GM21423 (cell line): ENCODE measurements around the gene TUFM.
"Not testable (repeated sequence)": the region's sequence is repeated elsewhere in the genome, so short reads cannot be mapped to it uniquely, and the experiment has no call there.

Experiments used
- ATAC-seq: cut with Tn5 transposase; IDR thresholded peaks from one replicate; pipeline ENCODE4 v1.9.1; 2021; ENCODE audit warnings: mild to moderate bottlenecking, moderate library complexity; ENCODE audit not compliant: unreplicated experiment

TUFM gene

GRCh38 chr16:28846080-28846932 is at the start of gene TUFM:
Gene TUFM, minus strand, starts transcription at chr16:28846348. Its CDS starts 79 bp downstream, at chr16:28846269.
- peak; percentile 90 for ATAC-seq

DNA sequence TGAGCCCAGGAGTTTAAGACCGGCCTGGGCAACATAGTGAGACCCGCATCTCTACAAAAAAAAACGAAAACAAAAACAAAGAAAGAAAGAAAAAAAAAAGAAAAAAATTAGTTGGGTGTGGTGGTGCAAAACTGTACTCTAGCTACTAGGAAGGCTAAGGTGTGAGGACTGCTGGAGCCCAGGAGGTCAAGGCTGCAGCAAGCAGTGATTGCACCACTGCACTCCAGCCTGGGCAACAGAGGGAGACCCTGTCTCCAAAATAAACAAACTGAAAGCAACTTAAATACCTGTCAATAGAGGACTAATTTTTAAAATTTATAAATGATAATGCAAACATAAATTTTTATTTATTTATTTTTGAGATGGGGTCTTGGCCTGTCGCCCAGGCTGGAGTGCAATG is 49.5 kb upstream of the TUFM start:
- no peak for ATAC-seq

DNA sequence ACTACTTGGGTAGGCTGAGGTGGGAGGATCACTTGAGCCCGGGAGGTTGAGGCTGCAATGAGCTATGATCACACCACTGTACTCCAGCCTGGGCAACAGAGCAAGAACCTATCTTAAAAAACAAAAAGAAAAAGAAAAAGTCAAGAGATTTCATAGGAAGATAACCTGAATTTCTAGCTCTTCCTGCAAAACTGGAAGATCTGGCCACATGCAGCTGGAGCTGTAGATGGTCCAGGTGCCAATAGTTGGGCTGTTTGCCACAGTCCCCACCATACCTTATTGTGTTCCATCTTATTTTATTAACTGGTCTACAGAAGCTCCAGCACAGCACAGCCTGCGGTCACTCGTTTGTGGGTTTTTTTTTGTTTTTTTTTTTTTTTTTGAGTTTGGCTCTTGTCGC is 47.1 kb upstream of the TUFM start:
- no peak for ATAC-seq

DNA sequence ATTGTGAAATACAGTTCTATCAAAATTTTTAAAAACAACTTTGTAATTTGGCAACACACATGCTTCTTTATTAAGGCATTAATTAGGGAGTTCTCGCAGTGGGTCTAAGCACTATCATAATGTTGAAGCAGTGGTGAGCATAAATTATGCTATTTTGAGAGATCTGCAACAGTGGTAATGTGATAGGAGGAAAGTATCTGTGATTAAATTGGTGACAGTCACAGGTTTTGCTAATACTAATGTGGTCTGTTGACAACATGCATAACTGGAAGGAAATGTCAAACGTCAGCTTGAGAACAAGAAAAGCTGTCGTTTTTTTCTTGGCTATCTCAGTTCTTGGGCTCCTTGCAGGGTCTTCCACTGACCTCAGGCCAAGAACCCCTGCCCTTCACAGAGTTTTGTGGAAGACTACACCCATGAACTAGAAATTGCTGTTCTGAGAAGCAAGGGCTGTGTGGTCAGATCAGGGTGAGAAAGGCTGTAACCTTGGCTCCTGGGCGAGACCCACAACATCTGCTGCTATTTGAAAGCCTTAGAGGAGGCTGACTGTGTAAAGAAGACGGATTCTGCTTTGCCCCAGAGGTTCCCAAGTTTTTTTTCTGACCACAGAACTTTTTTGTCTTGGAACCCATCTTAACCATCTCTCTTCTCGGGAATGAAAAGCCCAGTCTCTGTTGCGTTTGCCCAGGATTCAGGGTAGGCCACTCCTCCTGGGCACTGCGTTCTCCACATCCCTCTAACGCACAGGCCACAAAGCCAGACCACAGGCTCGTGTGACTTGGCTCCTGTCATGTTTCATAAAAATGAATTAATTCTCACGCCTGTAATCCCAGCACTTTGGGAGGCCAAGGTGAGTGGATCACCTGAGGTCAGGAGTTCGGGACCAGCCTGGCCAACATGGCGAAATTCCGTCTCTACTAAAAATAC is 46.1 kb upstream of the TUFM start:
- ATAC-seq, result no peak

DNA sequence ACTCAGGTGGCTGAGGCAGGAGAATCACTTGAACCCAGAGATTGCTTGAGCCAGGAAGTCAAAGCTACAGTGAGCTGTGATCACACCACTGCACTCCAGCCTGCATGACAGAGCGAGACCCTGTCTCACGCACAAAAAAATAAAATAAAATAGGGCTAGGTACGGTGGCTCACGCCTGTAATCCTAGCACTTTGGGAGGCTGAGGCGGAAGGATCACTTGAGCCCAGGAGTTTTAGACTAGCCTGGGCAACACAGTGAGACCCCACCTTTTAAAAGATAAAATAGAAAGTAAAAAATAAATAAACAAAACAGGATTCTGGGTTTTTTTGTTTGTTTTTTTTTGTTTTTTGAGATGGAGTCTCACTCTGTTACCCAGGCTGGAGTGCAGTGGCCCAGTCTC is 44.2 kb upstream of the TUFM start:
- not testable (repeated sequence) for ATAC-seq

- no peak for ATAC-seq
These were observed 40.8 kb upstream of the TUFM start for GRCh38 chr16:28886945-28887344.

DNA sequence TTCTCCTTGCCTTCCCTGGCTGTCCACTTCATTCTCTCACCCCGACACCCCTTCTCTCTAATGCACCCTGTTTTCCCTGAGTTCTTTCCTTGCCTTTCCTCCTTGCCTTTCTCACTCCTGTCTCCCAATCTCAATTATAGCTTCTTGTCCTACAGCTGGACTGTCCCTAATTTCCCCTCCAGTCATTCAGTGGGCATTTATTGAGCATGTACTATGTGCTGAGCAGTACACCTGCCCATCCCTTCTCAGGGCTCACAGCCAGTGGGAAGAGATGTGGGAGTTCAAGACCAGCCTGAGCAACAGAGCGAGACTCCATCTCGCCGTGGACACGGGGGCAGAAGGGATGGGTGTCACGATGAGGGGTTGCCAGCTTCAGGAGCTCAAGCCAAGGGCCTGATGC is 37.9 kb upstream of the TUFM start:
- no peak for ATAC-seq

GRCh38 chr16:28883221-28883996 is 37.3 kb upstream of the TUFM start:
- no peak for ATAC-seq

DNA sequence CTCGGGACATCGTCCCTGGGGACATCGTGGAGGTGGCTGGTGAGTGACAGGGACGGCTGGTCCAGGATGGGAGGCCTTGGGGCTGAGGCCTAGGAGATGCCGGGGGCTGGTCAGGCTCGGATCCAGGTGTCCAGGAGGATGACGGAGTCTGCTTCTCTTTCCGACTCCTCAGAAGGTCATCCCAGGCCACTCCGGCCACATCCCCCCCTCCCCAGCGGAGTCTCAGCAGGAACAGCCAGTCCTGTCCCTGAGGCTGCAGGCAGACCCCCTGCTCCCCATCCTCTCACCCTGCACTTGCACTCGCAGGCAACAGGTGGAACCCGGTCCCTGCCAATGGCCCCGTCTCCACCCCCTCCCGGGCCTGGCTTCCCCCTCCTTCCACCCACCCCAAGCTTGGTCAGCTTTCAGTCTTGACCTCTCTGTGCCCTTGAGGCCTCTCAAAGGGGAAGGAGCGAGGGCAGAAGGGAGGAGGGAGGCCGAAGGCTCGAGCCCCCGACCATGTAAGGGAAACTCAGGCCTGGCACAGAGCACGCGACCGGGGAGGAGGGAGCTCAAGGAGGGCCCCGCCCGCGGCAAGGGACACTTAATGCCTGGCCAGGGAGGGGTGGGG is 36.5 kb upstream of the TUFM start:
- no peak for ATAC-seq

DNA sequence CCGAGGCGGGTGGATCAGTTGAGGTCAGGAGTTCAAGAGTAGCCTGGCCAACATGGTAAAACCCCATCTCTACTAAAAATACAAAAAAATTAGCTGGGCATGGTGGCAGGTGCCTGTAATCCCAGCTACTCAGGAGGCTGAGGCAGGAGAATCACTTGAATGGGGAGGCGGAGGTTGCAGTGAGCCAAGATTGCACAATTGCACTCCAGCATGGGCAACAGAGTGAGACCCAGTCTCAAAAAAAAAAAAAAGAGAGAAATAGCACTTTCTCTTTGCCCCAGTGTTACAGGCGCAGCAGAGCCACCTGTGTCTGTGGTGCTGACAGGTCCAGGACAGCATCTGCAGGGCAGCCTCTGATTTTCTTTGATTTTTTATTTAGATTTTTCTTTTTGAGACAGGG is 35.4 kb upstream of the TUFM start:
- not testable (repeated sequence) for ATAC-seq

GRCh38 chr16:28880955-28881354 is 34.8 kb upstream of the TUFM start:
- no peak for ATAC-seq

- no peak for ATAC-seq
These were observed 34.4 kb upstream of the TUFM start for GRCh38 chr16:28880589-28880915.

DNA sequence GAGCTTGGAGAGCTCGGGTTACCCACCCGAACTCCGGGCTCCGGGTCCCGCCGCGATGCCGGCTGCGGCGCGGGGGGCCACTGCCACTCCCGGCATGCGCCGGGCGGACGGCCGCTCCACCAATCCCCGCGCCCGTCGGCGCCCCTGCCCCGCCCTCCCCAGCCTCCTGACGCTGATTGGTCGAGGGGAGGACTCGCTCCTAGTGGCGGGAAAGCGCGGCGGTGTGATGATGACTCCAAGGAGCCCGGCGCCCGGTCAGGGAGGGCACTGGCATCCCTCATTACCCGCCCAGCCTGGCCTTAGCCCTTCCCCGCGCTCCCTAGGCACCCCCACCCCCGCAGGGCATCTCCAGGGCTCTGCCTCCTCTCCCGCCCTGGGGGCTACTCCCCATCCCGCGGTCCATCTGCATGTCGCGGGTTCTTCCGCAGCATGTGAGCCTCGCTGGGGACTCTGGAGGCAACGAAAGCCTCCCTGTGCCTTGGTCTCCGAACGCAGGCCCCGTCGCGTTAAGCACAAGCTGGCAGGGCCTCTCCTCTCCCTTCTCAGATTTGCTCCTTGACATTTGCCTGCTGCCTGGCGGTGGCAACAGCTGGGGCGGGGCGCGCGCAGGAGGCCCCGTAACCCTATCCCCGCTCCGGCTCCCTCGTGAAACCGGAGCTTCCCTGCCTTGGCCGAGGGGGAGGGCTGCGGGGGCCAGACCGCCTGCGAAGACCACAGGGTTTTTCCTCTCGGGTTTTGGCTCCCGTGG is 33.9 kb upstream of the TUFM start:
- ATAC-seq, result peak; percentile 83

DNA sequence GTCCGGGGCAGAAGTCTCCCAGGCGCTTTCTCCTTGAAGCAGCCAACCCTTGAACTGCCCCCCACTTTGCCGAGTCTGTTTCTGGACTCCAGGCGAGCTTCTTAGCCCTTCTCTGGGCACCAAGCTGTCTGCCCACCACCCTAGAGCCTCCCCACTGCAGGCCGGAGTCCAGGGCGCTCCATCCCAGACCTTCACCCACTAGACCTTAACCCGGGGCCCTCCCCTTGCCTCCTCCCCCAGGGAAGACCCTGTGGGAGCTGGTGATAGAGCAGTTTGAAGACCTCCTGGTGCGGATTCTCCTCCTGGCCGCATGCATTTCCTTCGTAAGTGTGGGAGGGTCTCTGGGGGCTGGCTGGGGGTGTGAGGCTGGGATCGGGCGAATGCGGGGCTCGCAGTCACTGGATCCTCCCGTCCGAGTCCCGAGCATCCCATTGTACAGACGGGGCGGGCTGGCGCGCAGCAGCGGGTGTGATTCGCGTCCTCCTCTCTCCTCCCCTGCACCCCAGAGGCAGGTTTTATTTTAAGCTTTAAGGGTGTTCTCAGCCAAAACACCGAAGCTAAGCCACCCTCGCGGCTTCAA is 33.2 kb upstream of the TUFM start:
- peak; percentile 35 for ATAC-seq

DNA sequence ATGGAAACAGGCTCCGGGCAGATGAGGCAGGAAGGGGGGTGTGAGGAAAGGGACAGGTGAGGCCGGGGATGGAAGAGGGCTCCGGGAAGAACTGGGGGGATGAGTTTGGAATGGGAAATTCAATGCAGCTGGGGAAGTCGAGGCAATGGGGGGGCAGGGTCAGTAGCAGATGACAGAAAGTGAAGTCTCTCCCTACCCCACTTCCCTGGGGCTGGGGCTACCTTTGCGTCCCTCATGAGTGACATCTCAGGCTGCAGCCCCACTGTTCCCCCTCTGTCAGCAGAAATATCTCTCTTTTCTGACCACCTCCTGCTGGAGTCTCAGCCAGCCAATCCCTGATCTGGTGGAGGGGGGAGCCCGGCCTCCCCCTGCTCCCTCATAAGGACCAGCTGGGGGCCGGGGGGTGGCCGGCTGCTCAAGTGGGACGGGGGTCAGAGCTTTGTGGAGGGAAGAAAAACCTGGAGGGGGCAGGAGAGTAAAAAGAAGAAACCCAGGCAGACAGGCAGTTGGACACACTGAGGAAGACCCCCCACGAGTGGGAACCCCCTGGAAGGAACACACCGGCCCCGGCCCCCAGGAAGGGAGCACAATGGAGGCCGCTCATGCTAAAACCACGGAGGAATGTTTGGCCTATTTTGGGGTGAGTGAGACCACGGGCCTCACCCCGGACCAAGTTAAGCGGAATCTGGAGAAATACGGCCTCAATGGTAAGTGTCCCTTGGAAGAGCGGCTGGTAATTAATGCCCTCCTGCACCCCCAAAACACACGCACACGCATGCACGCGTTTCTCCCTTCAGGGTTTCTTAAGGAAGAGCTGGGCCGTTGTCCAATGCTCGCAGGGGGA is 32.2 kb upstream of the TUFM start, which contains the start of gene ATP2A1:
ATP2A1 (plus strand) TSS at position 406 of the 844 bp plus-strand sequence; CDS start at position 590, 184 bp downstream.
- ATAC-seq, result no peak

GRCh38 chr16:28877655-28878000 is 31.5 kb upstream of the TUFM start:
- no peak for ATAC-seq

DNA sequence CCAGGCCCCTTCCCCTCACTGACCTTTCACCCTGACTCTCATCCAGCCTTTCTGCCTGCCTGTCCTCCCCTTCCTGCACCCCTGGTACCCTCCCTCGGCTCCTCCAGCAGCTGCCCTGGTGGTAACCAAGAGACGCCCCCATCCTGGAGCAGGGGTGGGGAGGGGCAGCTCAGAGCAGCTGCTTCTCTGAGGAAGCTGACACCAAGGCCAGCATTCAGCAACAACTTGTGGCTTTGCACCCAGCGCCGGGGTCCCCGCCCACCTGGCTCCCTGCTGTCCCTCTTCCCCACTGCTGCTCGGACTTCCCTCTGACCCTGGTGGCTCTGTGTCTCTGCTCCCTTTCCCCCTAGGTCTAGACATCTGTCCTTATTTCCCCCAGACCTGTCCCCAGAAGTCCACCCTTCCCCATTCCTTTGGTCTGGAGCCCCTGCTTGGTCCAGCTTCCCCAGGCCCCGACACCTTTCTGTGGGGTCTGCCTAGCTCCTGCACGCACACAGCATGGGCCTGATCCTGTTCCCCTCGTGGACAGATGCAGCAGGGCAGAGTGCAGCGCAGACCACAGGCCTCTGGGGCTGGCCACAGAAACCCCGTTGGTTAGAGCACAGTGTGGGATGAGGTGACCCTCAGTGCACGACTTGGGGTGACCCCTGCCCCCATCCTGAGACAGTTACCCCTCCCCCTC is 31.0 kb upstream of the TUFM start:
- ATAC-seq, result no peak

- no peak for ATAC-seq
These were observed 30.0 kb upstream of the TUFM start for GRCh38 chr16:28876019-28876659.
